GM13976 (cell line): ENCODE data around the gene FAM13B.
A peak's percentile ranks its signal among the peaks of the same experiment; 100 is the strongest.
"Not testable (repeated sequence)": the region's sequence is repeated elsewhere in the genome, so short reads cannot be mapped to it uniquely, and the experiment has no call there.

Experiments used
- DNase-seq: peaks from one replicate; pipeline ENCODE4 v3.0.0; 2012; ENCODE audit warnings: low spot score
- in situ Hi-C: fragments of 300-500 bp; cut with MboI; formaldehyde crosslinking; loops from one replicate; pipeline ENCODE4 v1.12.0; 2022; ENCODE audit warnings: low sequenced_read_pairs, mixed read lengths, inconsistent platforms; ENCODE audit not compliant: unreplicated experiment
- TF ChIP-seq, protein P1 (sequence below): IDR thresholded peaks from 2 replicates; pipeline ENCODE4 v1.5.1; 2012; ENCODE audit warnings: borderline replicate concordance, mild to moderate bottlenecking; ENCODE audit not compliant: insufficient read depth; ENCODE audit errors: extremely low read depth, missing control alignments, control extremely low read depth

FAM13B gene

DNA sequence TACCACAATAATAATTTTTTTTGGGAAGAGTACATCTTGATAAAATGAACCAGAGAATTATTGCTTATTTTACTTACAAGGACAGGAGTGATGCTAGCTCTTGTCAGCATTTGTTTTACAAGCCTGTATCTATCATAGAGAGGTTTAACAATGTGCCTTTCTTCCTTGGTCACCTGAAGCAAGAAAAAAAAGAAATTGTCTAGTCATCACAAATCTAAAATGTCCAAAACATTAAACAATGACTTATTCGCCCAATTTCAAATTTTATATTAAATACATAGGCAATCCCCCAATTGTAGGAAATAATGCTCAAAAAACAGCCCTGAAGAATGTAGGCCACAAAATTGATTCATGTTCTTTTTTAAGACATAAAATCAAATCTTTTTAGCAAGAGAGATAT lies 87.1 kb downstream of the FAM13B start:
- TF ChIP-seq, protein P1, sequence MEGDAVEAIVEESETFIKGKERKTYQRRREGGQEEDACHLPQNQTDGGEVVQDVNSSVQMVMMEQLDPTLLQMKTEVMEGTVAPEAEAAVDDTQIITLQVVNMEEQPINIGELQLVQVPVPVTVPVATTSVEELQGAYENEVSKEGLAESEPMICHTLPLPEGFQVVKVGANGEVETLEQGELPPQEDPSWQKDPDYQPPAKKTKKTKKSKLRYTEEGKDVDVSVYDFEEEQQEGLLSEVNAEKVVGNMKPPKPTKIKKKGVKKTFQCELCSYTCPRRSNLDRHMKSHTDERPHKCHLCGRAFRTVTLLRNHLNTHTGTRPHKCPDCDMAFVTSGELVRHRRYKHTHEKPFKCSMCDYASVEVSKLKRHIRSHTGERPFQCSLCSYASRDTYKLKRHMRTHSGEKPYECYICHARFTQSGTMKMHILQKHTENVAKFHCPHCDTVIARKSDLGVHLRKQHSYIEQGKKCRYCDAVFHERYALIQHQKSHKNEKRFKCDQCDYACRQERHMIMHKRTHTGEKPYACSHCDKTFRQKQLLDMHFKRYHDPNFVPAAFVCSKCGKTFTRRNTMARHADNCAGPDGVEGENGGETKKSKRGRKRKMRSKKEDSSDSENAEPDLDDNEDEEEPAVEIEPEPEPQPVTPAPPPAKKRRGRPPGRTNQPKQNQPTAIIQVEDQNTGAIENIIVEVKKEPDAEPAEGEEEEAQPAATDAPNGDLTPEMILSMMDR = no peak
- in situ Hi-C loops = no loop called here
- DNase-seq = no peak

DNA sequence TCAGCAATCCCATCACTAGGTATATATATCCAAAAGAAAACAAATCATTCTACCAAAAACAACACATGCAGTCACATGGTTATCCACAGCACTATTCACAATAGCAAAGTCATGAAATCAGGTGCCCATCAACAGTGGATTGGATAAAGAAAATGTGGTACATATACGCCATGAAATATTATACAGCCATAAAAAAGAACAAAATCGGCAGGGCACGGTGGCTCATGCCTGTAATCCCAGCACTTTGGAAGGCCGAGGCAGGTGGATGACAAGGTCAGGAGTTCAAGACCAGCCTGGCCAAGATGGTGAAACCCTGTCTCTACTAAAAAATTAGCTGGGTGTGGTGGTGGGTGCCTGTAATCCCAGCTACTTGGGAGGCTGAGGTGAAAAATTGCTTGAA lies 88.6 kb downstream of the FAM13B start:
- DNase-seq, in situ Hi-C loops: not testable (repeated sequence)

DNA sequence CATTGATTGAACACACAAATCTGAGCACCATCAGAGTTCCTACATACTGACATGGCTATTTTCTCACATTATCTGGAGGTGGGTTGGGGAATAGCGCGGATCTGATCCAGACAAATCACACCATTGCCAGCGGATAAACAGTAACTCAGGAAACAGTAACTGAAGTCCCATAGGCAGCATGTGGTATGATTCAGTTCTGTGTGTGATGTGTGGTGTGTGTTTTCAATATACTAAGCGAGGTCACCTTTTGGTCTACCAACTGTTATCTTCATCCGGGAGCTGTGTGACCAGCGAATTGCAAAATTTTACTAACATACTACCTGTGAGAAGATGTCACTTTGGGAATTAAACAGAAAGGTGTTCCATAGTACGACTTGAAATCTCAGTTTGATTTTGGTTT lies 93.5 kb downstream of the FAM13B start:
- in situ Hi-C loops = no loop called here
- TF ChIP-seq, protein P1 = no peak
- DNase-seq = no peak

DNA sequence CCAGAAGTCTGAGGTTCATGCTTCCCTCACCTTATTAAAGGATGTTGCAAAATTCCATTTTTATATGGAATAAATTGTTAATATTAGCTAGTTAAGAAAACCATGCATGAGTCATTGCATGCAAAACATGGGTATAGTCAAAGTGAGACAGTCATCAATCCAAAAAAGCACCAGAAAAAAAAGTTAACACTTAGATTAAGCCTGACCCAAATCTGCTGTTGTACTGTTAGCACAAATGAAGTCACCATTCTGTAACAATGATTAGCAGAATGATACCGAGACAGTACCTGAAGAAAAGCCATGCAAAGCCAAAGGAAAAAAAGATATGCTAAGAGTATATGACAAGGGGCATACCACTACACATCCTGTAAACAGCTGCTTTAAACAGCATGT lies 94.1 kb downstream of the FAM13B start:
- in situ Hi-C loops = no loop called here
- DNase-seq = peak; percentile 26
- TF ChIP-seq, protein P1 = no peak

DNA sequence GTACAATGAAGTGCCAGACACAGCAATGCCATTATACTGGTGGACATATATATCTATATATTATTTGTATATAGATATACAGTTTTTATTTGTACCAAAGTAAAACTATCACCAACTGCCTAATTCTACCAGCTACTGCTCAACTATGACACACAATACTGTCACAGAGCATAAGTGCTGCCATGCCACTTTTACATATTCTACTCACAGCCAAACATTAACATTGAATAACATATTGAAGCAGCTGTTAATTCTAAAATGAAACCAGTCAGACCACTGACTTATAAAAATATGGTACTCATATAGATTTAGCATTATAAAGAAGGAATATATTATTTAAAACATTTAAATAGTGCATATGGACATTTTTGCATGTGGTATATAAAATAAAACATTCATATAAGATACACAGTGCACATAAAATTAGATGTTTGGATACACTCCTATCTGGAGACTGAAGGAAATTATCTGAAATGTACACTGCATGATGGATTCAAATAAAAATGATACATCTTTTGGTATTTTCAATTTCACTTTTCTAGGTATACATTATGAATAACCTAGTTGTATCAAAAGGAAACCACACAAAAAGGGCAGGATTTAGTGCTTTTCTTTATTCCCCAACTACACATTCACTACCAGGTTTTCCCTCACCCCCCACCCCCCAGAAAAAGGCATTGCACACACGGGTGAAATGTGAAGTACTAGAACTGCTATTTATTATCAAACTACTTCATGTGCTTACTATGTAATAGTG lies 94.7 kb downstream of the FAM13B start:
- TF ChIP-seq, protein P1 = no peak
- DNase-seq = no peak
- in situ Hi-C loops = no loop called here

DNA sequence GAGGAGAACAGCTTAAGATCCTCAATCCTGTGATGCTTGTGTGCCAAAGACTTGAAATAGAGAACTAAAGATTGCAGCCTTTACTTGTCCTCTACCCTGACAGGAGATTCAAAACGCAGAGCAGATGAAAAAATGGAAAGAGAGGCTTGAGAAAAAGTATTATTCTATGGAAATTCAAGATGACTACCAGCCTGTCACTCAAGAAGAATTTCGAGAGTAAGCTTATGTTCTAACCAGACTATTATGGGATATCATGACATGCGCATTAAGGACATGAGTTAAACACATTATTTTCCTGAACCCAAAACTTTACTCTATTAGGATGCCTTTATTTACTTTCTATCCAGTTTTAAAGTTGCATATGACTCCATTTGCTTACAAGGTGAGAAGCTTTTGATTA lies 97.2 kb downstream of the FAM13B start:
- TF ChIP-seq, protein P1 = no peak
- in situ Hi-C loops = no loop called here
- no peak for DNase-seq

DNA sequence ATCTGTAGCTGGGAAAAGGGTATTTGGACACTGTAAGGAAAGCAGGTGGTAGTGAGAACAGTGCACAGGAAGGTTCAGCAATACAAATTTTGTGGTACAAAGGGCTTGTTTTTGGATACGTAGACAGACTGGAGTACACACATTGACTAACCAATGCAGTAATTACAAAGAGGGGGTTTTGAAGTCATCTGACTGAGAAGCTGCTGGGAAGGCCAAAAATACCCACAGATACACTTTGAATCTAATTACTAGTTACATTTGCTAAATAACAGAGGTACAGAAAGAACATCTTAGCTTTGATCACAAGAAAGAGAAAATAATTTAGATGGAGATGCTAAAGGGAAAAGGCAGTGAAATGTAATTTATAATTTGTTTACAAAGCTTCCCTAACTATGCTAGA lies 97.7 kb downstream of the FAM13B start:
- TF ChIP-seq, protein P1 = no peak
- in situ Hi-C loops = no loop called here
- DNase-seq = peak; percentile 42
